Measurements from ENCODE around the gene LRRC74B.

DNA sequence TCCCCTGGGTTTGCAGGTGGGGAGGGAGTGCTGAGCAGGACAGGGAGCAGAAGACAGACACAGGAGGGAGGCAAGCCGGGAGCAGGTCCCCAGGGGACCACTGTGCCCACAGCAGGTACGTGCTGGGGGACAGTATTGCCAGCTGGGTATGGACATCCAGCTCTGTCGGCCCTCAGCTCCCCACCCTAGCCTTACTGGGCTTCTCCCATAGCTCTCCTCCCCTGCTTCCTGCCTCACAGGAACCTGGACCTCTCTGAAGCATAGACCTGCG is 9.8 kb downstream of the LRRC74B start:
- TF ChIP-seq EZH2 (IDR thresholded peaks at IDR 0.05; ENCODE audit: low read length, missing control alignments) = no peak
- TF ChIP-seq, protein P1, sequence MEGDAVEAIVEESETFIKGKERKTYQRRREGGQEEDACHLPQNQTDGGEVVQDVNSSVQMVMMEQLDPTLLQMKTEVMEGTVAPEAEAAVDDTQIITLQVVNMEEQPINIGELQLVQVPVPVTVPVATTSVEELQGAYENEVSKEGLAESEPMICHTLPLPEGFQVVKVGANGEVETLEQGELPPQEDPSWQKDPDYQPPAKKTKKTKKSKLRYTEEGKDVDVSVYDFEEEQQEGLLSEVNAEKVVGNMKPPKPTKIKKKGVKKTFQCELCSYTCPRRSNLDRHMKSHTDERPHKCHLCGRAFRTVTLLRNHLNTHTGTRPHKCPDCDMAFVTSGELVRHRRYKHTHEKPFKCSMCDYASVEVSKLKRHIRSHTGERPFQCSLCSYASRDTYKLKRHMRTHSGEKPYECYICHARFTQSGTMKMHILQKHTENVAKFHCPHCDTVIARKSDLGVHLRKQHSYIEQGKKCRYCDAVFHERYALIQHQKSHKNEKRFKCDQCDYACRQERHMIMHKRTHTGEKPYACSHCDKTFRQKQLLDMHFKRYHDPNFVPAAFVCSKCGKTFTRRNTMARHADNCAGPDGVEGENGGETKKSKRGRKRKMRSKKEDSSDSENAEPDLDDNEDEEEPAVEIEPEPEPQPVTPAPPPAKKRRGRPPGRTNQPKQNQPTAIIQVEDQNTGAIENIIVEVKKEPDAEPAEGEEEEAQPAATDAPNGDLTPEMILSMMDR (conservative IDR thresholded peaks at IDR 0.05 in 1 of 2, IDR thresholded peaks at IDR 0.05 in 1 of 2; ENCODE audit: low read depth in 1 of 2, low read length in 2 of 2) = no peak

Data from fibroblast of lung (primary cell).